Upper lobe of right lung (tissue), 1 donor: ENCODE measurements around the gene CAMTA1. TPM values are rescaled to one million over a fixed set of nuclear protein-coding genes. Genes with fewer than 3 reads are reported as not detected.

Experiments
- ATAC-seq: fragments of 200-7000 bp; cut with Tn5 transposase; one replicate; pipeline ENCODE4 v1.9.1; 2020; ENCODE audit warnings: mild to moderate bottlenecking, moderate library complexity
- DNase-seq: peaks from one replicate; pipeline ENCODE4 v3.0.0-alpha.2; 2020
- H3K27ac ChIP-seq: fragments of 200-600 bp; one replicate; pipeline ENCODE4 v1.8.0; 2022
- H3K27me3 ChIP-seq: fragments of 200-600 bp; one replicate; pipeline ENCODE4 v1.8.0; 2022; ENCODE audit warnings: mild to moderate bottlenecking
- H3K36me3 ChIP-seq: fragments of 200-600 bp; one replicate; pipeline ENCODE4 v1.8.0; 2022
- H3K4me1 ChIP-seq: fragments of 200-600 bp; one replicate; pipeline ENCODE4 v1.8.0; 2022
- H3K4me3 ChIP-seq: fragments of 200-600 bp; one replicate; pipeline ENCODE4 v1.8.0; 2022; ENCODE audit warnings: mild to moderate bottlenecking
- H3K9me3 ChIP-seq: fragments of 200-600 bp; one replicate; pipeline ENCODE4 v1.8.0; 2022
- intact Hi-C: fragments of 100-400 bp; cut with DNase I; formaldehyde crosslinking; loops from one replicate; pipeline ENCODE4 v1.11.0; 2022
- total RNA-seq: library from RNA; stranded (reverse); fragmentation: NEBNext Ultra II Directional; extraction: Animal tissue kit (Norgen Biotek cat#: 25700); gene quantifications from one replicate; pipeline ENCODE4 v1.2.1, GENCODE V29; 2021
- TF ChIP-seq, protein P1 (sequence below): fragments of 200-600 bp; IDR thresholded peaks from one replicate; pipeline ENCODE4 v1.8.0; 2022; ENCODE audit warnings: antibody characterized with exemption
- donor health status: DM: no; HTN: yes; CAD: no; lungs with severe emphysema.

Gene CAMTA1
- total RNA-seq, 1 donor from 2014 or later = 63.4 TPM

DNA sequence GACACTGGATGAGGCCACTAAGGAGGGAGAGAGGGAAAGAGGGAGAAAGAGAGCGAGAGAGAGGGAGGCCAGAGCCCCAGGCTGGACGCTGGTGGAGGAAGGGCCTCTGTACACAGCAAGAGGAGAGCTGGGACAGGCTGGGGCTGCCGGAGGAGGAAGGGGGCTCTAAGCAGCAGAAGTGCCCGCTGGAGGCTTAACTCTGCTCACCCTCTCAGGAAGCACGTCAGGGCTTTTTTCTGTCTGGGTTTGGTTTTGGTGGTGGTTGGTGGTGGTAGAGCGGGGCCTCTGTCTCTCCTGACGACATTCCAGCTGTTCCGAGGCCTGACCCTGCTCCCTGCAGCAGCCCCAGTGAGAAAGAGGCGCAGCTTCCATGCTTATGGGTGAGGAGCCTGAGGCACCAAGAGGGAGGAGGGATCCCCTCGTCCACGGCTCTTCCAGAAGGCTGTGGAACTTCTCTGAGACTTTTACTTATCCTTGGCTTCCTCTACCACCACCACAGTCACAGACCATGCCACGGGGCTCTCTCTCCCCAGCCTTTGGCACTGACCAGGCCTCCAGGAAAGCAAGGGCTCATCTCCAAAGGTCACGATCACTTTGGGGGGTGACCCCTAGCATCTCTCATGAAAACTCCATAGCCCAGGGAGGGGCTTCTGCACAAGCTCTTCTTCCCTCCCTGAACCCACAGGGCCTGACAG lies 849.4 kb downstream of the CAMTA1 start:
- peaks cover 9% of the 10 kb centered on the region for H3K27me3 ChIP-seq
- H3K4me1 ChIP-seq = peaks cover 6% of the 10 kb centered on the region
- no peaks in the 10 kb centered on the region for H3K36me3 ChIP-seq
- TF ChIP-seq, protein P1, sequence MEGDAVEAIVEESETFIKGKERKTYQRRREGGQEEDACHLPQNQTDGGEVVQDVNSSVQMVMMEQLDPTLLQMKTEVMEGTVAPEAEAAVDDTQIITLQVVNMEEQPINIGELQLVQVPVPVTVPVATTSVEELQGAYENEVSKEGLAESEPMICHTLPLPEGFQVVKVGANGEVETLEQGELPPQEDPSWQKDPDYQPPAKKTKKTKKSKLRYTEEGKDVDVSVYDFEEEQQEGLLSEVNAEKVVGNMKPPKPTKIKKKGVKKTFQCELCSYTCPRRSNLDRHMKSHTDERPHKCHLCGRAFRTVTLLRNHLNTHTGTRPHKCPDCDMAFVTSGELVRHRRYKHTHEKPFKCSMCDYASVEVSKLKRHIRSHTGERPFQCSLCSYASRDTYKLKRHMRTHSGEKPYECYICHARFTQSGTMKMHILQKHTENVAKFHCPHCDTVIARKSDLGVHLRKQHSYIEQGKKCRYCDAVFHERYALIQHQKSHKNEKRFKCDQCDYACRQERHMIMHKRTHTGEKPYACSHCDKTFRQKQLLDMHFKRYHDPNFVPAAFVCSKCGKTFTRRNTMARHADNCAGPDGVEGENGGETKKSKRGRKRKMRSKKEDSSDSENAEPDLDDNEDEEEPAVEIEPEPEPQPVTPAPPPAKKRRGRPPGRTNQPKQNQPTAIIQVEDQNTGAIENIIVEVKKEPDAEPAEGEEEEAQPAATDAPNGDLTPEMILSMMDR = no peak
- no peak overlapping the region for H3K27ac ChIP-seq
- ATAC-seq (no peak), DNase-seq (no peak)
- H3K4me3 ChIP-seq = no peak overlapping the region
- intact Hi-C loops = no loop called here
- no peaks in the 10 kb centered on the region for H3K9me3 ChIP-seq

DNA sequence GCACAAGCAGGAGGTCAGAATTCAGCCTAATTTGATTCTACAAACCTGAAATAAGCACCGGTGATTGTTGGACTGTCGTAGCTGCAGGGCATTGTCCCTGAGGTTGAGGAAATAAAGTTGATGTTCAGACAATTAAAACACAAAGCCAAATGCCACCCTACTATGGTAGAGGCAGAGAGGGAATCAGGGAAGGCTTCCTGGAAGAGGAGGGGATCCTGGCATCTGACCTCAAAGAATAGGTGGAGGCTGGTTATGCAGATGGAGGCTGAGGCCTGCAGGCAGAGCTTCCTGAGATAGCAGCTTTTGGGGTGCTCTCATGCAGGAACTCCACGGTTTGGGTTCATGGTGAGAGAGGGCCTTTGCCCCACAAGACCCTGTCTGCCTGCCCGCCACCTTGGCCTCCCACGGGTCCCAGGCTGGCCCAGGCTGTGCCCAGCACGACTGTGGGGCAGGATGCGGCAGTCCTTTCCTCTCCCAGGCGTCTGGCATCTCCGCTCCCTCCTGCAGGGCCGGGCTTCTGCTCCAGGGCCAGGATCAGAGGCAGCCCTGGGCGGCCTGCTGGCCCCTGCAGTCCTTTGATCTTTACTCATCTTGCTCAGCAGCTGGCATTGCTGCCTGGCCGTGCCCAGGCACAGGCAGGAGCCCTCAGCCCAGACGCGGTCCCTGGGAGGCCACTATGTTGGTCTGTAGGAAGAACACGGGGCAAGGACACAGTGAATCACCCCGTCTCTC lies 851.7 kb downstream of the CAMTA1 start:
- Histone ChIP-seq H3K27me3 (peaks cover 3% of the 10 kb centered on the region), H3K4me3 (no peak overlapping the region), H3K9me3 (no peaks in the 10 kb centered on the region), H3K4me1 (peaks cover 6% of the 10 kb centered on the region), H3K27ac (no peak overlapping the region), H3K36me3 (no peaks in the 10 kb centered on the region)
- ATAC-seq (no peak), DNase-seq (no peak)
- TF ChIP-seq, protein P1 = no peak
- intact Hi-C loops = no loop called here

DNA sequence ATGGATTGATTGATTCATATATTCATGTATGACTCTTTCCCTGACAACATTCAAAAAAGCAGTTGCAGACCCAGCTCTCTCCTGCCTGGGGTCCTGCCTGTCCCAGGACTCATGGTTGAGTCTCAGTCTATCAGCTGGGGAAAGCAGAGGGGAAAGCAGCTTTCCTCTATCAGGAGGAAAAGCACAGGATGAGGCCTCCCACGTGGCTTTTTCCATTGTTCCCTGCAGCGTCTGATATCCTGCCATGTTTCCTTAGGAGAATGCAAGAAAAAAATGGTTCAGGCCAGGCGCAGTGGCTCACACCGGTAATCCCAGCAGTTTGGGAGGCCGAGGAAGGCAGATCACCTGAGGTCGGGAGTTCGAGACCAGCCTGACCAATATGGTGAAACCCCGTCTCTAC lies 852.8 kb downstream of the CAMTA1 start:
- TF ChIP-seq, protein P1 = no peak
- no peak overlapping the region for H3K4me3 ChIP-seq
- ATAC-seq (no peak), DNase-seq (no peak)
- no peaks in the 10 kb centered on the region for H3K27me3 ChIP-seq
- peaks cover 10% of the 10 kb centered on the region for H3K4me1 ChIP-seq
- intact Hi-C loops = no loop called here
- no peaks in the 10 kb centered on the region for H3K36me3 ChIP-seq
- no peak overlapping the region for H3K27ac ChIP-seq
- H3K9me3 ChIP-seq = no peaks in the 10 kb centered on the region

DNA sequence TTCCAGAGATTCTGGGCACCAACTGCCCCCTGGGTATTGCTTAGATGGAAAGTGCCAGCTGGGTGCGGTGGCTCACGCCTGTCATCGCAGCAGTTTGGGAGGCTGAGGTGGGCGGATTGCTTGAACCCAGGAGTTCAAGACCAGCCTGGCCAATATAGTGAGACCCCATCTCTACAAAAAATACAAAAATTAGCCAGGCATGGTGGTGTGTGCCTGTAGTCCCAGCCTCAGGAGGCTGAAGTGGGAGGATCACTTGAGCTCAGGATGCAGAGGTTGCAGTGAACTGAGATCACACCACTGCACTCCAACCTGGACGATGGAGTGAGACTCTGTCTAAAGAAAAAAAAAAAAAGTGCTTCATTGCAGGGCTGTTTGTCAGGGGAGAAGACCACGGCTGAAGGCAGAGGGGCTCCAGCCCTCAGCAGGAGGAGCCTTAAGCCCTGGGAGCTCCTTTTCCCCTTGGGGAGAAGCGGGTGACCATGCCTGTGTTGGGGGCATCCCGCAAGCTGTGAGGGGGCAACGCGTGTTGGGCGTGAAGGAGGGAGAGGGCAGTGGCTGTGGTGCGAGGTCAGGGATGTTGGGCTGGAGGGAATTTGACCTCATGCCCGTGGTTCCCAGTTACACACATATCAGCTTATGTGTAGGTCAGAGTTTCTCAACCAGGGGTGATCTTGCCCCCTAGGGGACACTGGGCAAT lies 854.3 kb downstream of the CAMTA1 start:
- Histone ChIP-seq H3K9me3 (no peaks in the 10 kb centered on the region), H3K27me3 (no peaks in the 10 kb centered on the region), H3K27ac (no peak overlapping the region), H3K36me3 (no peaks in the 10 kb centered on the region), H3K4me3 (no peak overlapping the region), H3K4me1 (peaks cover 10% of the 10 kb centered on the region)
- intact Hi-C loops = loop anchor here (10.0 kb wide), 1 partner anchor 915 kb away; no protein-coding TSS in a partner anchor
- ATAC-seq (no peak), DNase-seq (no peak)
- TF ChIP-seq, protein P1 = no peak

DNA sequence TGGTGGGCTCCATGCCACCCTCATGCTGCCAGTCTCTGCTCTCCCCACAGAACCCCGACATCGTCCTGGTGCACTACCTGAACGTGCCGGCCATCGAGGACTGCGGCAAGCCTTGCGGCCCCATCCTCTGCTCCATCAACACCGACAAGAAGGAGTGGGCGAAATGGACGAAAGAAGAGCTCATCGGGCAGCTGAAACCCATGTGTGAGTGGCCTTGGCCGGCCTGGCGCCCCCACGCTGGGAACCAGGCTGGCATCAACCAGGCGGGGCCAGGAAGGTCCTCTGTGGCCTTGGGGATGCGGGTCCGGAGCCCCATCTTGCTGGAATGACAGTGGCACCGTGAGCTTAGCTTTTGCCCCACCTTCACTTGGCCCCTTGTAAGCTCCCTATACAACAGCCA lies 855.1 kb downstream of the CAMTA1 start:
- DNase-seq (no peak), ATAC-seq (no peak)
- Histone ChIP-seq H3K36me3 (no peaks in the 10 kb centered on the region), H3K27me3 (no peaks in the 10 kb centered on the region), H3K4me1 (peaks cover 15% of the 10 kb centered on the region), H3K9me3 (no peaks in the 10 kb centered on the region), H3K27ac (no peak overlapping the region), H3K4me3 (no peak overlapping the region)
- intact Hi-C loops = loop anchor here (10.0 kb wide), 1 partner anchor 916 kb away; no protein-coding TSS in a partner anchor
- TF ChIP-seq, protein P1 = no peak
